H1 (cell line): ENCODE data around the gene POU3F1.

Experiments
- CBX5 ChIP-seq: fragments of 300-800, 300-1000 bp; sonication (generic); IDR thresholded peaks from 2 replicates; pipeline ENCODE4 v1.7.1; 2016; ENCODE audit warnings: antibody characterized with exemption, low read length, low read depth
- CREB1 ChIP-seq: IDR thresholded peaks from 2 replicates; pipeline ENCODE4 v1.6.1; 2012; ENCODE audit warnings: inconsistent platforms
- CTCF ChIP-seq, 3 experiments: IDR thresholded peaks; 1 replicate in 2 of 3; 2 replicates in 1 of 3; pipeline versions ENCODE4 v1.5.1 to v1.6.1; 2011; ENCODE audit warnings: low read length in 3 of 3, mild to moderate bottlenecking in 3 of 3, inconsistent platforms in 2 of 3, low read depth in 1 of 3, moderate library complexity in 1 of 3; ENCODE audit not compliant: insufficient read depth in 1 of 3; ENCODE audit errors: control extremely low read depth in 1 of 3
- EGR1 ChIP-seq: IDR thresholded peaks from 2 replicates; pipeline ENCODE4 v1.6.1; 2011; ENCODE audit warnings: low read depth, low read length, borderline replicate concordance
- KDM5A ChIP-seq: fragments of 200-600 bp; IDR thresholded peaks from 2 replicates; pipeline ENCODE4 v1.7.1; 2012; ENCODE audit warnings: mild to moderate bottlenecking, low read length, inconsistent platforms, mixed read lengths
- POLR2A ChIP-seq, 2 experiments: IDR thresholded peaks; 1 replicate in 1 of 2; 2 replicates in 1 of 2; pipeline ENCODE4 v1.6.1; 2011; ENCODE audit warnings: low read depth in 2 of 2, low read length in 2 of 2, mild to moderate bottlenecking in 2 of 2; ENCODE audit errors: control extremely low read depth in 1 of 2
- POLR2AphosphoS5 ChIP-seq: IDR thresholded peaks from 2 replicates; pipeline ENCODE4 v1.6.1; 2011; ENCODE audit warnings: low read depth, low read length
- RXRA ChIP-seq: IDR thresholded peaks from 2 replicates; pipeline ENCODE4 v1.6.1; 2011; ENCODE audit warnings: low read depth, mild to moderate bottlenecking, low read length, moderate library complexity; ENCODE audit not compliant: insufficient read depth
- SIN3A ChIP-seq, 2 experiments: IDR thresholded peaks in 1 of 2; conservative IDR thresholded peaks in 1 of 2; 2 replicates each; pipeline ENCODE4 v1.6.1; 2011 to 2012; ENCODE audit warnings: low read length in 2 of 2, improper control_type of control experiment in 1 of 2, low read depth in 1 of 2, mild to moderate bottlenecking in 1 of 2
- TCF12 ChIP-seq: IDR thresholded peaks from 2 replicates; pipeline ENCODE4 v1.6.1; 2011; ENCODE audit warnings: low read depth, mild to moderate bottlenecking, low read length
- USF2 ChIP-seq: IDR thresholded peaks from 2 replicates; pipeline ENCODE4 v1.6.1; 2011; ENCODE audit warnings: low read length, improper control_type of control experiment
- YY1 ChIP-seq: IDR thresholded peaks from 2 replicates; pipeline ENCODE4 v1.6.1; 2011; ENCODE audit warnings: low read depth, mild to moderate bottlenecking, low read length

GRCh38 chr1:38029685-38030511 lies 16.7 kb downstream of the POU3F1 start:
- TF ChIP-seq RXRA (no peak), CTCF (IDR thresholded peaks at IDR 0.05; ENCODE audit: control extremely low read depth in 1 of 3, insufficient read depth in 1 of 3, low read depth in 1 of 3, low read length in 3 of 3) (no peak), POLR2AphosphoS5 (no peak), CBX5 (no peak), YY1 (no peak), EGR1 (no peak), CREB1 (no peak), SIN3A (conservative IDR thresholded peaks at IDR 0.05 in 1 of 2, IDR thresholded peaks at IDR 0.05 in 1 of 2; ENCODE audit: low read depth in 1 of 2, low read length in 2 of 2) (no peak), TCF12 (no peak), KDM5A (no peak), POLR2A (IDR thresholded peaks at IDR 0.05; ENCODE audit: control extremely low read depth in 1 of 2, low read depth in 2 of 2, low read length in 2 of 2) (no peak), USF2 (no peak)
